Measurements from ENCODE around the gene WHRN. TPM values are rescaled to one million over a fixed set of nuclear protein-coding genes. Genes with fewer than 3 reads are reported as not detected.

The WHRN gene
- total RNA-seq, 4 donors from 2014 or later = 3.7 to 13.2 (median 6.0) TPM

- Histone ChIP-seq H3K4me3 (no peak overlapping the region), H3K9me3 (no peaks in the 10 kb centered on the region), H3K27ac (no peak overlapping the region), H3K4me1 (peaks cover 0 to 5% (median 0%) of the 10 kb centered on the region in 4 donors), H3K27me3 (no peaks in the 10 kb centered on the region), H3K36me3 (no peaks in the 10 kb centered on the region)
- DNase-seq (ENCODE audit: low spot score in 2 of 2) = no peak
- TF ChIP-seq POLR2A (IDR thresholded peaks at IDR 0.05) (no peak), CTCF (IDR thresholded peaks at IDR 0.05) (no peak), EP300 (IDR thresholded peaks at IDR 0.05) (no peak)
- 46% methylated on average over 4 of the region's 4 CpGs for WGBS, 2 donors
Observed at GRCh38 chr9:114446036-114446435, 59.2 kb downstream of the WHRN start.

- H3K36me3 ChIP-seq = no peaks in the 10 kb centered on the region
- no peak for TF ChIP-seq EP300 (IDR thresholded peaks at IDR 0.05)
- no peak for TF ChIP-seq CTCF (IDR thresholded peaks at IDR 0.05)
- no peak for TF ChIP-seq POLR2A (IDR thresholded peaks at IDR 0.05)
- 77 to 91% methylated on average over 5 of the region's 5 CpGs for WGBS, 2 donors
- H3K4me1 ChIP-seq = peaks cover 0 to 5% (median 0%) of the 10 kb centered on the region in 4 donors
- H3K27me3 ChIP-seq = no peaks in the 10 kb centered on the region
- no peak overlapping the region for H3K27ac ChIP-seq
- DNase-seq (ENCODE audit: low spot score in 2 of 2) = no peak
- H3K4me3 ChIP-seq = no peak overlapping the region
- H3K9me3 ChIP-seq = no peaks in the 10 kb centered on the region
Observed at GRCh38 chr9:114445616-114446015, 59.7 kb downstream of the WHRN start.

GRCh38 chr9:114442022-114442421, 63.3 kb downstream of the WHRN start:
- no peaks in the 10 kb centered on the region for H3K36me3 ChIP-seq
- peaks cover 0 to 5% (median 0%) of the 10 kb centered on the region in 4 donors for H3K4me1 ChIP-seq
- no peaks in the 10 kb centered on the region for H3K27me3 ChIP-seq
- H3K27ac ChIP-seq = no peak overlapping the region
- no peak overlapping the region for H3K4me3 ChIP-seq
- no peak for DNase-seq (ENCODE audit: low spot score in 2 of 2)
- no peaks in the 10 kb centered on the region for H3K9me3 ChIP-seq
- WGBS, 2 donors = 38 to 53% methylated on average over 1 of the region's 1 CpG
- TF ChIP-seq POLR2A (IDR thresholded peaks at IDR 0.05) (no peak), CTCF (IDR thresholded peaks at IDR 0.05) (no peak), EP300 (IDR thresholded peaks at IDR 0.05) (no peak)

- Histone ChIP-seq H3K4me1 (no peaks in the 10 kb centered on the region), H3K9me3 (no peaks in the 10 kb centered on the region), H3K27me3 (no peaks in the 10 kb centered on the region), H3K36me3 (no peaks in the 10 kb centered on the region), H3K27ac (no peak overlapping the region), H3K4me3 (no peak overlapping the region)
- DNase-seq (ENCODE audit: low spot score in 2 of 2) = no peak
- TF ChIP-seq EP300 (IDR thresholded peaks at IDR 0.05) (no peak), POLR2A (IDR thresholded peaks at IDR 0.05) (no peak), CTCF (IDR thresholded peaks at IDR 0.05) (no peak)
- WGBS, 2 donors = 47 to 54% methylated on average over 2 of the region's 2 CpGs
Observed at GRCh38 chr9:114437401-114437893, 67.8 kb downstream of the WHRN start.

- Histone ChIP-seq H3K4me1 (no peaks in the 10 kb centered on the region), H3K27ac (no peak overlapping the region), H3K27me3 (no peaks in the 10 kb centered on the region), H3K4me3 (no peak overlapping the region), H3K9me3 (no peaks in the 10 kb centered on the region), H3K36me3 (no peaks in the 10 kb centered on the region)
- TF ChIP-seq POLR2A (IDR thresholded peaks at IDR 0.05) = no peak
- peak in 4 of 5 experiments; percentile 15 to 19 (median 16) for TF ChIP-seq CTCF (IDR thresholded peaks at IDR 0.05)
- no peak for DNase-seq (ENCODE audit: low spot score in 2 of 2)
- 40 to 46% methylated on average over 9 of the region's 9 CpGs for WGBS, 2 donors
Observed at GRCh38 chr9:114434878-114435311, 70.4 kb downstream of the WHRN start.

Measured in tibial nerve (tissue), 4 donors.